Cardiac muscle cell (in vitro differentiated cells and primary cell): ENCODE data around the gene DNAJB6. TPM values are rescaled to one million over a fixed set of nuclear protein-coding genes. Genes with fewer than 3 reads are reported as not detected.

Experiments
- DNase-seq, 2 donors: peaks; one replicate each; pipeline versions ENCODE4 v3.0.0 to v3.0.0-alpha.2; 2010 to 2017; ENCODE audit warnings: low read depth in 1 of 2, low spot score in 1 of 2
- H3K27ac ChIP-seq: fragments of 200-600 bp; sonication (generic); 2 replicates; pipeline ENCODE4 v1.5.1; 2016
- H3K27me3 ChIP-seq: fragments of 200-600 bp; sonication (generic); 2 replicates; pipeline ENCODE4 v1.6.0; 2016; ENCODE audit warnings: control low read depth
- H3K36me3 ChIP-seq: fragments of 200-600 bp; sonication (generic); 2 replicates; pipeline ENCODE4 v1.5.1; 2016; ENCODE audit warnings: control low read depth
- H3K4me1 ChIP-seq: fragments of 200-600 bp; sonication (generic); 2 replicates; pipeline ENCODE4 v1.8.1; 2017; ENCODE audit warnings: low read depth, mild to moderate bottlenecking, mixed run types
- H3K4me3 ChIP-seq: fragments of 200-600 bp; sonication (generic); 2 replicates; pipeline ENCODE4 v1.5.1; 2016; ENCODE audit warnings: mild to moderate bottlenecking
- H3K9me3 ChIP-seq: fragments of 200-600 bp; sonication (generic); 2 replicates; pipeline ENCODE4 v1.5.1; 2017; ENCODE audit warnings: low read depth, mild to moderate bottlenecking, control low read depth
- CTCF ChIP-seq: IDR thresholded peaks from 2 replicates; pipeline ENCODE4 v1.5.1; 2012; ENCODE audit warnings: low read depth, mild to moderate bottlenecking, low read length
- polyA plus RNA-seq: library from polyadenylated mRNA; unstranded; fragments of >200 nt; fragmentation: Nextera tagmentation; extraction: Ambion mirVana; gene quantifications from 2 replicates; pipeline ENCODE4 v1.2.1, GENCODE V29; 2016
- total RNA-seq: library from RNA; depleted of rRNA; stranded (reverse); fragments of >200 nt; gene quantifications from 2 replicates; pipeline ENCODE4 v1.2.3, GENCODE V29; 2016

DNAJB6 gene
- total and polyA plus RNA-seq, 2 experiments from 2014 or later, result 110 to 137 TPM

GRCh38 chr7:157396316-157397035, 59.7 kb downstream of the DNAJB6 start:
- Histone ChIP-seq H3K36me3 (no peaks in the 10 kb centered on the region), H3K4me1 (peaks cover 18% of the 10 kb centered on the region), H3K27me3 (no peaks in the 10 kb centered on the region), H3K27ac (peak overlapping the region; percentile 95), H3K4me3 (no peak overlapping the region), H3K9me3 (no peaks in the 10 kb centered on the region)
- no peak for DNase-seq
- no peak for TF ChIP-seq CTCF

- no peak for TF ChIP-seq CTCF
- Histone ChIP-seq H3K27ac (peak overlapping the region; percentile 95), H3K36me3 (no peaks in the 10 kb centered on the region), H3K9me3 (no peaks in the 10 kb centered on the region), H3K4me1 (peaks cover 18% of the 10 kb centered on the region), H3K27me3 (no peaks in the 10 kb centered on the region), H3K4me3 (no peak overlapping the region)
- DNase-seq, result no peak
Measured at GRCh38 chr7:157397036-157397720, 60.4 kb downstream of the DNAJB6 start.

- H3K4me3 ChIP-seq, result no peak overlapping the region
Measured at GRCh38 chr7:157397731-157398691, 61.2 kb downstream of the DNAJB6 start.

GRCh38 chr7:157399086-157399687, 62.4 kb downstream of the DNAJB6 start:
- no peaks in the 10 kb centered on the region for H3K9me3 ChIP-seq
- no peak for DNase-seq
- H3K36me3 ChIP-seq, result no peaks in the 10 kb centered on the region
- H3K27me3 ChIP-seq, result no peaks in the 10 kb centered on the region
- no peak overlapping the region for H3K4me3 ChIP-seq
- H3K27ac ChIP-seq, result peak overlapping the region; percentile 95
- peaks cover 18% of the 10 kb centered on the region for H3K4me1 ChIP-seq
- no peak for TF ChIP-seq CTCF

More at GRCh38 chr7:157397731-157398691, 61.2 kb downstream of the DNAJB6 start:
- Histone ChIP-seq H3K27ac (peak overlapping the region; percentile 95), H3K9me3 (no peaks in the 10 kb centered on the region), H3K27me3 (no peaks in the 10 kb centered on the region), H3K36me3 (no peaks in the 10 kb centered on the region), H3K4me1 (peaks cover 18% of the 10 kb centered on the region)
- DNase-seq, result peak; percentile 69 to 88
- peak; percentile 71 for TF ChIP-seq CTCF
